Smooth muscle cell (in vitro differentiated cells): ENCODE measurements around the gene PLXNA3. TPM values are rescaled to one million over a fixed set of nuclear protein-coding genes. Genes with fewer than 3 reads are reported as not detected.
A peak's percentile ranks its signal among the peaks of the same experiment; 100 is the strongest.

Source experiments
- DNase-seq: peaks from one replicate; lab custom pipeline; 2025; ENCODE audit not compliant: unreplicated experiment; lab: John Stamatoyannopoulos, UW
- H2AFZ ChIP-seq: fragments of 200-600 bp; sonication (generic); 2 replicates; pipeline ENCODE4 v1.6.0; 2016; ENCODE audit warnings: antibody characterized with exemption, low read depth, mild to moderate bottlenecking
- H3F3A ChIP-seq: fragments of 200-600 bp; sonication (generic); 2 replicates; pipeline ENCODE4 v1.6.0; 2017; ENCODE audit warnings: antibody characterized with exemption, low read depth
- H3K27ac ChIP-seq: fragments of 200-600 bp; sonication (generic); 2 replicates; pipeline ENCODE4 v1.5.1; 2016; ENCODE audit warnings: low read depth, mild to moderate bottlenecking
- H3K27me3 ChIP-seq: fragments of 200-600 bp; sonication (generic); 2 replicates; pipeline ENCODE4 v1.6.1; 2016; ENCODE audit warnings: low read depth, mild to moderate bottlenecking
- H3K36me3 ChIP-seq: fragments of 200-600 bp; sonication (generic); 2 replicates; pipeline ENCODE4 v1.5.1; 2016; ENCODE audit warnings: low read depth
- H3K4me1 ChIP-seq: fragments of 200-600 bp; sonication (generic); 2 replicates; pipeline ENCODE4 v1.5.1; 2016; ENCODE audit warnings: low read depth
- H3K4me2 ChIP-seq: fragments of 200-600 bp; sonication (generic); 2 replicates; pipeline ENCODE4 v1.6.0; 2016; ENCODE audit warnings: mild to moderate bottlenecking
- H3K4me3 ChIP-seq: fragments of 200-600 bp; sonication (generic); 2 replicates; pipeline ENCODE4 v1.5.1; 2016; ENCODE audit warnings: mild to moderate bottlenecking
- H3K79me2 ChIP-seq: fragments of 200-600 bp; sonication (generic); 2 replicates; pipeline ENCODE4 v1.6.0; 2016; ENCODE audit warnings: low read depth, mild to moderate bottlenecking
- H3K9ac ChIP-seq: fragments of 200-600 bp; sonication (generic); 2 replicates; pipeline ENCODE4 v1.6.0; 2016; ENCODE audit warnings: low read depth
- H3K9me3 ChIP-seq: fragments of 200-600 bp; sonication (generic); replicated peaks from 2 replicates; pipeline ENCODE4 v1.5.1; 2016; ENCODE audit warnings: low read depth
- H4K20me1 ChIP-seq: fragments of 200-600 bp; sonication (generic); 2 replicates; pipeline ENCODE4 v1.6.0; 2016; ENCODE audit warnings: low read depth
- CTCF ChIP-seq: fragments of 200-600 bp; sonication (generic); IDR thresholded peaks from 2 replicates; pipeline ENCODE4 v1.5.1; 2017; ENCODE audit warnings: borderline replicate concordance, mild to moderate bottlenecking, antibody characterized with exemption; ENCODE audit not compliant: insufficient read depth, poor library complexity, severe bottlenecking
- WGBS: methylation state at CpG from one replicate; pipeline ENCODE4 v1.1.7; 2016; ENCODE audit warnings: low lambda C conversion rate; 5-methylcytosine and 5-hydroxymethylcytosine counted together
- polyA plus RNA-seq: library from polyadenylated mRNA; unstranded; fragments of >200 nt; fragmentation: Nextera tagmentation; extraction: Ambion mirVana; gene quantifications from 2 replicates; pipeline ENCODE4 v1.2.1, GENCODE V29; 2016
- total RNA-seq: library from RNA; depleted of rRNA; stranded (reverse); fragments of >200 nt; gene quantifications from 2 replicates; pipeline ENCODE4 v1.2.3, GENCODE V29; 2014

Gene PLXNA3
- total and polyA plus RNA-seq, 2 experiments from 2014 or later, result 33.6 to 38.2 TPM

- no peak for DNase-seq
- Histone ChIP-seq H4K20me1 (no peaks in the 10 kb centered on the region), H3K79me2 (peaks cover 13% of the 10 kb centered on the region), H3K27ac (no peak overlapping the region), H3K9ac (no peak overlapping the region), H3K4me2 (no peak overlapping the region), H3K4me3 (no peak overlapping the region), H3K36me3 (no peaks in the 10 kb centered on the region), H3K4me1 (peaks cover 6% of the 10 kb centered on the region), H3F3A (no peaks in the 10 kb centered on the region), H3K27me3 (no peaks in the 10 kb centered on the region), H3K9me3 (no peaks in the 10 kb centered on the region), H2AFZ (no peak overlapping the region)
- 93% methylated on average over 18 of the region's 18 CpGs for WGBS
- no peak for TF ChIP-seq CTCF
These were observed 8.5 kb upstream of the PLXNA3 start for GRCh38 chrX:154449618-154450017.

GRCh38 chrX:154450312-154450711, 7.8 kb upstream of the PLXNA3 start:
- H3K4me1 ChIP-seq, result no peaks in the 10 kb centered on the region
- no peak for DNase-seq
- no peak overlapping the region for H3K9ac ChIP-seq
- peaks cover 6% of the 10 kb centered on the region for H3K79me2 ChIP-seq
- H3F3A ChIP-seq, result no peaks in the 10 kb centered on the region
- H3K4me3 ChIP-seq, result no peak overlapping the region
- TF ChIP-seq CTCF, result no peak
- H3K4me2 ChIP-seq, result no peak overlapping the region
- H3K27ac ChIP-seq, result no peak overlapping the region
- no peaks in the 10 kb centered on the region for H3K27me3 ChIP-seq
- no peaks in the 10 kb centered on the region for H4K20me1 ChIP-seq
- no peaks in the 10 kb centered on the region for H3K9me3 ChIP-seq
- 92% methylated on average over 17 of the region's 17 CpGs for WGBS
- no peak overlapping the region for H2AFZ ChIP-seq
- H3K36me3 ChIP-seq, result no peaks in the 10 kb centered on the region

- WGBS, result 95% methylated on average over 9 of the region's 9 CpGs
- H3K27me3 ChIP-seq, result no peaks in the 10 kb centered on the region
- no peaks in the 10 kb centered on the region for H3K79me2 ChIP-seq
- no peak for TF ChIP-seq CTCF
- no peak for DNase-seq
- no peaks in the 10 kb centered on the region for H3F3A ChIP-seq
- H3K4me3 ChIP-seq, result no peak overlapping the region
- no peak overlapping the region for H3K27ac ChIP-seq
- no peak overlapping the region for H3K9ac ChIP-seq
- no peaks in the 10 kb centered on the region for H4K20me1 ChIP-seq
- H3K4me2 ChIP-seq, result no peak overlapping the region
- H3K36me3 ChIP-seq, result no peaks in the 10 kb centered on the region
- no peaks in the 10 kb centered on the region for H3K4me1 ChIP-seq
- H2AFZ ChIP-seq, result no peak overlapping the region
- H3K9me3 ChIP-seq, result no peaks in the 10 kb centered on the region
These were observed 5.3 kb upstream of the PLXNA3 start for GRCh38 chrX:154452823-154453222.

GRCh38 chrX:154457491-154458115, 478 bp upstream of the PLXNA3 start:
- Histone ChIP-seq H3K27ac (no peak overlapping the region), H3K36me3 (no peaks in the 10 kb centered on the region), H3K9ac (no peak overlapping the region), H3K4me3 (peak overlapping the region; percentile 64), H2AFZ (no peak overlapping the region), H3K4me1 (peaks cover 6% of the 10 kb centered on the region), H4K20me1 (peaks cover 34% of the 10 kb centered on the region), H3K27me3 (no peaks in the 10 kb centered on the region), H3K9me3 (no peaks in the 10 kb centered on the region), H3F3A (no peaks in the 10 kb centered on the region), H3K79me2 (peaks cover 37% of the 10 kb centered on the region), H3K4me2 (peak overlapping the region; percentile 81)
- TF ChIP-seq CTCF, result no peak
- 52% methylated on average over 22 of the region's 65 CpGs for WGBS
- DNase-seq, result no peak
